NOMO-1 (cell line): ENCODE data around the gene ILK.

ENCODE experiments used
- DNase-seq, 2 experiments: peaks; one replicate each; lab custom pipeline; 2025; ENCODE audit not compliant: unreplicated experiment in 2 of 2; lab: John Stamatoyannopoulos, UW

The ILK gene

GRCh38 chr11:6633422-6634408 lies 30.1 kb downstream of the ILK start:
- no peak for DNase-seq

- no peak for DNase-seq
Observed at GRCh38 chr11:6634534-6634933, 31.0 kb downstream of the ILK start.

GRCh38 chr11:6635082-6635932 lies 31.7 kb downstream of the ILK start:
- DNase-seq, result peak; percentile 86 to 91

GRCh38 chr11:6636480-6636879 lies 32.9 kb downstream of the ILK start:
- DNase-seq, result no peak

- DNase-seq, result no peak
Observed at GRCh38 chr11:6637871-6638270, 34.3 kb downstream of the ILK start.

GRCh38 chr11:6638429-6638828 lies 34.9 kb downstream of the ILK start:
- DNase-seq, result no peak

GRCh38 chr11:6640036-6640984 lies 36.7 kb downstream of the ILK start:
- DNase-seq, result no peak

GRCh38 chr11:6640985-6641701 lies 37.6 kb downstream of the ILK start:
- no peak for DNase-seq

GRCh38 chr11:6642957-6643356 lies 39.4 kb downstream of the ILK start:
- no peak for DNase-seq

GRCh38 chr11:6646071-6646470 lies 42.5 kb downstream of the ILK start:
- DNase-seq, result no peak

- DNase-seq, result no peak
Observed at GRCh38 chr11:6646576-6646917, 43.0 kb downstream of the ILK start.

- DNase-seq, result peak; percentile 80
Observed at GRCh38 chr11:6646918-6647679, 43.5 kb downstream of the ILK start.

- DNase-seq, result no peak
Observed at GRCh38 chr11:6647836-6648235, 44.3 kb downstream of the ILK start.

- peak; percentile 48 to 56 for DNase-seq
Observed at GRCh38 chr11:6648501-6648900, 44.9 kb downstream of the ILK start.

- no peak for DNase-seq
Observed at GRCh38 chr11:6650104-6650503, 46.5 kb downstream of the ILK start.

GRCh38 chr11:6650980-6651379 lies 47.4 kb downstream of the ILK start:
- DNase-seq, result no peak

- DNase-seq, result no peak
Observed at GRCh38 chr11:6652182-6652581, 48.6 kb downstream of the ILK start.

- DNase-seq, result no peak
Observed at GRCh38 chr11:6653097-6653496, 49.5 kb downstream of the ILK start.

- no peak for DNase-seq
Observed at GRCh38 chr11:6653656-6654055, 50.1 kb downstream of the ILK start.
